HG02973 (cell line): ENCODE measurements around the gene HBG2.
A peak's percentile ranks its signal among the peaks of the same experiment; 100 is the strongest.
"Not testable (repeated sequence)": the region's sequence is repeated elsewhere in the genome, so short reads cannot be mapped to it uniquely, and the experiment has no call there.

Source experiments
- ATAC-seq: cut with Tn5 transposase; IDR thresholded peaks from one replicate; pipeline ENCODE4 v1.9.1; 2021; ENCODE audit warnings: moderate library complexity; ENCODE audit not compliant: unreplicated experiment

The HBG2 gene

GRCh38 chr11:5282628-5283027 is 28.0 kb upstream of the HBG2 start:
- ATAC-seq, result no peak

- no peak for ATAC-seq
Observed at GRCh38 chr11:5281596-5281995, 27.0 kb upstream of the HBG2 start.

GRCh38 chr11:5280582-5281102 is 26.1 kb upstream of the HBG2 start:
- ATAC-seq, result peak; percentile 99

- no peak for ATAC-seq
Observed at GRCh38 chr11:5279471-5280090, 25.0 kb upstream of the HBG2 start.

- ATAC-seq, result no peak
Observed at GRCh38 chr11:5277807-5278382, 23.3 kb upstream of the HBG2 start.

GRCh38 chr11:5276697-5277096 is 22.1 kb upstream of the HBG2 start:
- no peak for ATAC-seq

GRCh38 chr11:5275369-5276110 is 21.0 kb upstream of the HBG2 start:
- no peak for ATAC-seq

GRCh38 chr11:5274395-5274794 is 19.8 kb upstream of the HBG2 start:
- ATAC-seq, result no peak

GRCh38 chr11:5272395-5273017 is 17.9 kb upstream of the HBG2 start:
- no peak for ATAC-seq

GRCh38 chr11:5269715-5270147 is 15.2 kb upstream of the HBG2 start, which contains the start of gene HBE1:
Gene HBE1 (minus strand): TSS chr11:5269945. CDS start chr11:5269890, 55 bp downstream.
- no peak for ATAC-seq

- no peak for ATAC-seq
Observed at GRCh38 chr11:5267033-5267563, 12.5 kb upstream of the HBG2 start.

- no peak for ATAC-seq
Observed at GRCh38 chr11:5266609-5267008, 12.0 kb upstream of the HBG2 start.

GRCh38 chr11:5265832-5266231 is 11.3 kb upstream of the HBG2 start:
- no peak for ATAC-seq

GRCh38 chr11:5258543-5259262 is 4.1 kb upstream of the HBG2 start:
- no peak for ATAC-seq

- no peak for ATAC-seq
Observed at GRCh38 chr11:5257296-5257695, 2.7 kb upstream of the HBG2 start.

GRCh38 chr11:5254023-5254422 is 558 bp downstream of the HBG2 start:
- ATAC-seq, result not testable (repeated sequence)

GRCh38 chr11:5253440-5253839 is 1.1 kb downstream of the HBG2 start:
- ATAC-seq, result not testable (repeated sequence)

GRCh38 chr11:5252919-5253265 is 1.7 kb downstream of the HBG2 start:
- no peak for ATAC-seq

- ATAC-seq, result no peak
Observed at GRCh38 chr11:5252192-5252918, 2.2 kb downstream of the HBG2 start.

GRCh38 chr11:5251746-5252145 is 2.8 kb downstream of the HBG2 start:
- ATAC-seq, result no peak
